ENCODE results near the gene SERPINB5. TPM values are rescaled to one million over a fixed set of nuclear protein-coding genes. Genes with fewer than 3 reads are reported as not detected.

The SERPINB5 gene, protein sequence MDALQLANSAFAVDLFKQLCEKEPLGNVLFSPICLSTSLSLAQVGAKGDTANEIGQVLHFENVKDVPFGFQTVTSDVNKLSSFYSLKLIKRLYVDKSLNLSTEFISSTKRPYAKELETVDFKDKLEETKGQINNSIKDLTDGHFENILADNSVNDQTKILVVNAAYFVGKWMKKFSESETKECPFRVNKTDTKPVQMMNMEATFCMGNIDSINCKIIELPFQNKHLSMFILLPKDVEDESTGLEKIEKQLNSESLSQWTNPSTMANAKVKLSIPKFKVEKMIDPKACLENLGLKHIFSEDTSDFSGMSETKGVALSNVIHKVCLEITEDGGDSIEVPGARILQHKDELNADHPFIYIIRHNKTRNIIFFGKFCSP
- total RNA-seq: not detected

DNA sequence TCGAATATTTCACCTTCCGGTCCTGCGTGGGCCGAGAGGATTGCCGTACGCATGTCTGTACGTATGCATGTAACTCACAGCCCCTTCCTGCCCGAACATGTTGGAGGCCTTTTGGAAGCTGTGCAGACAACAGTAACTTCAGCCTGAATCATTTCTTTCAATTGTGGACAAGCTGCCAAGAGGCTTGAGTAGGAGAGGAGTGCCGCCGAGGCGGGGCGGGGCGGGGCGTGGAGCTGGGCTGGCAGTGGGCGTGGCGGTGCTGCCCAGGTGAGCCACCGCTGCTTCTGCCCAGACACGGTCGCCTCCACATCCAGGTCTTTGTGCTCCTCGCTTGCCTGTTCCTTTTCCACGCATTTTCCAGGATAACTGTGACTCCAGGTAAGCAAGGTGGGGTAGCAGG lies at the start of gene SERPINB5:
SERPINB5 (plus strand) TSS at position 291 of the 400 bp plus-strand sequence. CDS start 7,471 bp downstream, outside the sequence.
- Histone ChIP-seq H3K4me3 (ENCODE audit: low read length in 3 of 3) (no peak within 1 kb of the TSS), H3K36me3 (ENCODE audit: control insufficient read depth in 3 of 3, insufficient read depth in 3 of 3, low read length in 3 of 3) (no peaks in the 10 kb centered on the region), H3K27me3 (ENCODE audit: control insufficient read depth in 3 of 3, insufficient read depth in 3 of 3, low read length in 3 of 3) (no peaks in the 10 kb centered on the region), H3K9ac (ENCODE audit: low read depth in 1 of 3, low read length in 3 of 3) (no peak within 1 kb of the TSS), H3K4me1 (ENCODE audit: control insufficient read depth in 3 of 3, insufficient read depth in 3 of 3, low read length in 3 of 3) (no peaks in the 10 kb centered on the region), H3K27ac (ENCODE audit: low read depth, low read length) (no peak within 1 kb of the TSS), H3K9me3 (ENCODE audit: control insufficient read depth in 3 of 3, low read length in 3 of 3) (no peaks in the 10 kb centered on the region)

DNA sequence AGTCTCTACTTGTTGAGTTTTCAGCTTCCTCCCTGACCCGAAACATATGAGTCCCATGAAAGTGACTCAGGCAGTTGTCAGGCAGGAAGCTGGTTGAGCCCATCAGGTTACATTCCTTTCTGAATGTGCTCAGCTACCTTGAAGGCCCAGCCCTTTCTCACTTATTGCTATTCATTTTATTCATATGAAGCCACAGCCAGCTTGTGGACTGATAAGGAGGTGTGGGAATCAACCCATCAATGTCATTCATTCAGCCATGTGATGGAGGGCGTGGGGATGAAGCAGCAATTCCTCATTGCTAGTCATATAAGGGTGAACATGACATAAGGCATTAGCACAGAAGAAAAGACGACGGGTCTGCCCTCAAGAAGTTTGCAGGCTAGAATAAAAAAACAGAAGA lies 49.2 kb upstream of the SERPINB5 start:
- Histone ChIP-seq H3K9ac (ENCODE audit: low read depth in 1 of 3, low read length in 3 of 3) (no peak overlapping the region), H3K4me1 (ENCODE audit: control insufficient read depth in 3 of 3, insufficient read depth in 3 of 3, low read length in 3 of 3) (peaks cover 0 to 6% (median 0%) of the 10 kb centered on the region in 3 donors), H3K27ac (ENCODE audit: low read depth, low read length) (no peak overlapping the region), H3K4me3 (ENCODE audit: low read length in 3 of 3) (no peak overlapping the region), H3K27me3 (ENCODE audit: control insufficient read depth in 3 of 3, insufficient read depth in 3 of 3, low read length in 3 of 3) (peaks cover 0 to 3% (median 0%) of the 10 kb centered on the region in 3 donors), H3K36me3 (ENCODE audit: control insufficient read depth in 3 of 3, insufficient read depth in 3 of 3, low read length in 3 of 3) (no peaks in the 10 kb centered on the region), H3K9me3 (ENCODE audit: control insufficient read depth in 3 of 3, low read length in 3 of 3) (no peaks in the 10 kb centered on the region)

DNA sequence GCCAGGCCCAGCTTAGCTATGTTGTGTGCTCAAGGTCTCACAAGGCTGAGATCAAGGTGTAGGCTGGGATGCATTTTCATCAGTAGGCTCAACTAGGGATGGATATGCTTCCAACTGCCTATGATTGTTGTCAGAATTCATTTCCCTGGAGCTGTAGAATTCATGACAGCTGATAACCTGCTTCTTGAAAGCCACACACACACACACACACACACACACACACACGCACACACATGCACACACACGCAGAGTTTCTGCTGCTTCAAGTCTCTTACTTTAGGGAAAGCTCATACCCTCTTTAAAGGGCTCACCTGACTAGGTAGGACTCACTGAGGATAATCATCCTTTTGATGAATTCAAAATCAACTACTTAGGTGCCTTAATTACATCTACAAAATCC lies 46.2 kb upstream of the SERPINB5 start:
- H3K27ac ChIP-seq (ENCODE audit: low read depth, low read length): no peak overlapping the region
- H3K9me3 ChIP-seq (ENCODE audit: control insufficient read depth in 3 of 3, low read length in 3 of 3): no peaks in the 10 kb centered on the region
- H3K4me3 ChIP-seq (ENCODE audit: low read length in 3 of 3): no peak overlapping the region
- no peaks in the 10 kb centered on the region for H3K36me3 ChIP-seq (ENCODE audit: control insufficient read depth in 3 of 3, insufficient read depth in 3 of 3, low read length in 3 of 3)
- peaks cover 0 to 3% (median 0%) of the 10 kb centered on the region in 3 donors for H3K27me3 ChIP-seq (ENCODE audit: control insufficient read depth in 3 of 3, insufficient read depth in 3 of 3, low read length in 3 of 3)
- H3K4me1 ChIP-seq (ENCODE audit: control insufficient read depth in 3 of 3, insufficient read depth in 3 of 3, low read length in 3 of 3): no peaks in the 10 kb centered on the region
- no peak overlapping the region for H3K9ac ChIP-seq (ENCODE audit: low read depth in 1 of 3, low read length in 3 of 3)

- no peak overlapping the region for H3K9ac ChIP-seq (ENCODE audit: low read depth in 1 of 3, low read length in 3 of 3)
- no peaks in the 10 kb centered on the region for H3K9me3 ChIP-seq (ENCODE audit: control insufficient read depth in 3 of 3, low read length in 3 of 3)
- H3K36me3 ChIP-seq (ENCODE audit: control insufficient read depth in 3 of 3, insufficient read depth in 3 of 3, low read length in 3 of 3): no peaks in the 10 kb centered on the region
- H3K27me3 ChIP-seq (ENCODE audit: control insufficient read depth in 3 of 3, insufficient read depth in 3 of 3, low read length in 3 of 3): peaks cover 0 to 3% (median 0%) of the 10 kb centered on the region in 3 donors
- no peak overlapping the region for H3K4me3 ChIP-seq (ENCODE audit: low read length in 3 of 3)
- H3K27ac ChIP-seq (ENCODE audit: low read depth, low read length): no peak overlapping the region
- peaks cover 0 to 2% (median 0%) of the 10 kb centered on the region in 3 donors for H3K4me1 ChIP-seq (ENCODE audit: control insufficient read depth in 3 of 3, insufficient read depth in 3 of 3, low read length in 3 of 3)
These were observed 45.6 kb upstream of the SERPINB5 start for GRCh38 chr18:63431180-63431579.

DNA sequence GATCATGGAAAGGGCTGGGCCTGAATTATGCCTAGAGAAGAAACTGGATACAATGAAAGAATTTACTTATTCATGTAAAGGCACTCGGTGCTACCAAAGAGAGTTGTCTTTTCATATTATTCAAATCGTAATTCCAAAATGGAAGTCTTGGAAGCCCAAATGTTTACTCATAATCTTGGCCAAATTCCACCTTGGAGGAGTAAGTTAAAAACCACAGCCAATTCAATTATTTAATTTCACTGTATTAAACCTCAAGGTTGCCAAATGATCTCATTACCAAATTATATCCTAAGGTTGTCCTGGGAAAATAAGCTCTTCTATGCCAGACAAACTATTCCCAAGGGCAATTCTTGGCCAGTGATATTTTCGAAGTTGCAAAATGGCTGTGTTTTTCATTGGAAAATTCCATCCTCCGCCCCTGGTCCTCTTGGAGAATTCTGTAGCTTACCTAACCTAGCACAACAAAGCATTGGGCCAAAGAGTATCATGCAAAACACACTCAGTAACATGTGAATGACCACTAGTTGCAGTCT lies 43.4 kb upstream of the SERPINB5 start:
- no peaks in the 10 kb centered on the region for H3K27me3 ChIP-seq (ENCODE audit: control insufficient read depth in 3 of 3, insufficient read depth in 3 of 3, low read length in 3 of 3)
- H3K4me3 ChIP-seq (ENCODE audit: low read length in 3 of 3): no peak overlapping the region
- no peaks in the 10 kb centered on the region for H3K36me3 ChIP-seq (ENCODE audit: control insufficient read depth in 3 of 3, insufficient read depth in 3 of 3, low read length in 3 of 3)
- H3K9ac ChIP-seq (ENCODE audit: low read depth in 1 of 3, low read length in 3 of 3): no peak overlapping the region
- H3K9me3 ChIP-seq (ENCODE audit: control insufficient read depth in 3 of 3, low read length in 3 of 3): no peaks in the 10 kb centered on the region
- H3K4me1 ChIP-seq (ENCODE audit: control insufficient read depth in 3 of 3, insufficient read depth in 3 of 3, low read length in 3 of 3): peaks cover 0 to 3% (median 0%) of the 10 kb centered on the region in 3 donors
- H3K27ac ChIP-seq (ENCODE audit: low read depth, low read length): no peak overlapping the region

DNA sequence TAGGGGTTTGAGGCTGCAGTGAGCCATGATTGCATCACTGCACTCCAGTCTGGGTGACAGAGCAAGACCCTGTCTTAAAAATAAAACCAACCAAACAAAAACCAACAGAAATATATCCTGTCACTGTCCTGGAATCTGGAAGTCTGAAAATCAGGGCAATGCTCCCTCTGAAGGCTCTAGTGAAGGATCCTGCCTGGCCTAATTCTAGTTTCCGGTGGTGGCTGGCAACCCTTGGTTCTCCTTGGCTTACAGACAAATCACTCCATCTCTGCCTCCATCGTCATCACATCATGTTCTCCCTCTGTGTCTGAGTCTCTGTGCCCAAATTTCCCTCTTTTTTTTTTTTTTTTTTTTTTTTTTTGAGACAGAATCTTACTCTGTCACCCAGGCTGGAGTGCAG lies 38.6 kb upstream of the SERPINB5 start:
- Histone ChIP-seq H3K9me3 (ENCODE audit: control insufficient read depth in 3 of 3, low read length in 3 of 3) (no peaks in the 10 kb centered on the region), H3K4me3 (ENCODE audit: low read length in 3 of 3) (no peak overlapping the region), H3K27me3 (ENCODE audit: control insufficient read depth in 3 of 3, insufficient read depth in 3 of 3, low read length in 3 of 3) (no peaks in the 10 kb centered on the region), H3K27ac (ENCODE audit: low read depth, low read length) (no peak overlapping the region), H3K4me1 (ENCODE audit: control insufficient read depth in 3 of 3, insufficient read depth in 3 of 3, low read length in 3 of 3) (peaks cover 0 to 3% (median 0%) of the 10 kb centered on the region in 3 donors), H3K36me3 (ENCODE audit: control insufficient read depth in 3 of 3, insufficient read depth in 3 of 3, low read length in 3 of 3) (no peaks in the 10 kb centered on the region), H3K9ac (ENCODE audit: low read depth in 1 of 3, low read length in 3 of 3) (no peak overlapping the region)

DNA sequence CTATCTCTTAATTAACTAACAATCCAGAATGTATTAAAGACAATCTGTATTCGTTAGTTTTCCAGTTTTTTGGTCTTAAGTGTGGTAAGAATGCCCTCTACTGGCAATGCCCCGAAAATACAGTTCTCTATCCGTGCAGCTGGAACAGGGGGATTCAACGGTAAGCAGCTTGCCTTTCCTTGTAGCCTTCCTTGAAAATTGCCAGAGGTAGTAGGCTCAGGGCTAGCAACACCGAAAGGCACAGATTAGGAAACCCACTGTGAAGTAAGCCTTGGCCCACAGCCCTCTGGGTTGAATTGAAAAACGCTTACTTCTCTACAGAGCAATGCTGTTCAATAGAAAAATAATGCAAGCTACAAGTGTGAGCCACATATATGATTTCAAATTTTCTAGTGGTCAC lies 37.4 kb upstream of the SERPINB5 start:
- no peak overlapping the region for H3K9ac ChIP-seq (ENCODE audit: low read depth in 1 of 3, low read length in 3 of 3)
- H3K27me3 ChIP-seq (ENCODE audit: control insufficient read depth in 3 of 3, insufficient read depth in 3 of 3, low read length in 3 of 3): no peaks in the 10 kb centered on the region
- no peaks in the 10 kb centered on the region for H3K36me3 ChIP-seq (ENCODE audit: control insufficient read depth in 3 of 3, insufficient read depth in 3 of 3, low read length in 3 of 3)
- H3K9me3 ChIP-seq (ENCODE audit: control insufficient read depth in 3 of 3, low read length in 3 of 3): no peaks in the 10 kb centered on the region
- H3K4me1 ChIP-seq (ENCODE audit: control insufficient read depth in 3 of 3, insufficient read depth in 3 of 3, low read length in 3 of 3): peaks cover 0 to 3% (median 0%) of the 10 kb centered on the region in 3 donors
- no peak overlapping the region for H3K27ac ChIP-seq (ENCODE audit: low read depth, low read length)
- H3K4me3 ChIP-seq (ENCODE audit: low read length in 3 of 3): no peak overlapping the region

- Histone ChIP-seq H3K27ac (ENCODE audit: low read depth, low read length) (no peak overlapping the region), H3K36me3 (ENCODE audit: control insufficient read depth in 3 of 3, insufficient read depth in 3 of 3, low read length in 3 of 3) (no peaks in the 10 kb centered on the region), H3K4me3 (ENCODE audit: low read length in 3 of 3) (no peak overlapping the region), H3K9ac (ENCODE audit: low read depth in 1 of 3, low read length in 3 of 3) (no peak overlapping the region), H3K4me1 (ENCODE audit: control insufficient read depth in 3 of 3, insufficient read depth in 3 of 3, low read length in 3 of 3) (peaks cover 0 to 3% (median 0%) of the 10 kb centered on the region in 3 donors), H3K9me3 (ENCODE audit: control insufficient read depth in 3 of 3, low read length in 3 of 3) (no peaks in the 10 kb centered on the region), H3K27me3 (ENCODE audit: control insufficient read depth in 3 of 3, insufficient read depth in 3 of 3, low read length in 3 of 3) (no peaks in the 10 kb centered on the region)
These were observed 36.5 kb upstream of the SERPINB5 start for GRCh38 chr18:63440219-63440618.

- Histone ChIP-seq H3K9ac (ENCODE audit: low read depth in 1 of 3, low read length in 3 of 3) (no peak overlapping the region), H3K27me3 (ENCODE audit: control insufficient read depth in 3 of 3, insufficient read depth in 3 of 3, low read length in 3 of 3) (no peaks in the 10 kb centered on the region), H3K36me3 (ENCODE audit: control insufficient read depth in 3 of 3, insufficient read depth in 3 of 3, low read length in 3 of 3) (no peaks in the 10 kb centered on the region), H3K27ac (ENCODE audit: low read depth, low read length) (no peak overlapping the region), H3K4me1 (ENCODE audit: control insufficient read depth in 3 of 3, insufficient read depth in 3 of 3, low read length in 3 of 3) (peaks cover 0 to 3% (median 0%) of the 10 kb centered on the region in 3 donors), H3K4me3 (ENCODE audit: low read length in 3 of 3) (no peak overlapping the region), H3K9me3 (ENCODE audit: control insufficient read depth in 3 of 3, low read length in 3 of 3) (no peaks in the 10 kb centered on the region)
These were observed 35.9 kb upstream of the SERPINB5 start for GRCh38 chr18:63440881-63441280.

DNA sequence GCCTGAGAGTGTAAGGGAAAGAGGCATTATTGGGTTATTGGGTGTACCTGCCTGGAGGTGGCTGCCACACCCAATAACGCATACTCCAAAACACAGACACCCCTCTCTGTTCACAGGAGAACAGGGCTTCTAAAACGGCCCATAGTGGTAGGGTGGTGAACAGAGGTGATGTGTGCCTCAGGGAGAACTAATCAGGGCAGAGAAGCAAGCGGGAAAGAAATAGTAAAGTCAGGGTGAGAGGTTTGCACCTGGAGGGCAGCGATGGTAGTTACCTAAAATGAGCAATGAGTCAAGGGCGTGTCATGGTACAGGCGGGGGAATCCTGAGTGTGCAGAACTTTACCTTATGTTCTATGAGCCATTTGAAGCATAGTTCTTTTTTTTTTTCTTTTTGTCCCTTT lies 32.9 kb upstream of the SERPINB5 start:
- Histone ChIP-seq H3K36me3 (ENCODE audit: control insufficient read depth in 3 of 3, insufficient read depth in 3 of 3, low read length in 3 of 3) (no peaks in the 10 kb centered on the region), H3K27me3 (ENCODE audit: control insufficient read depth in 3 of 3, insufficient read depth in 3 of 3, low read length in 3 of 3) (no peaks in the 10 kb centered on the region), H3K4me1 (ENCODE audit: control insufficient read depth in 3 of 3, insufficient read depth in 3 of 3, low read length in 3 of 3) (no peaks in the 10 kb centered on the region), H3K27ac (ENCODE audit: low read depth, low read length) (no peak overlapping the region), H3K9me3 (ENCODE audit: control insufficient read depth in 3 of 3, low read length in 3 of 3) (no peaks in the 10 kb centered on the region), H3K4me3 (ENCODE audit: low read length in 3 of 3) (no peak overlapping the region), H3K9ac (ENCODE audit: low read depth in 1 of 3, low read length in 3 of 3) (no peak overlapping the region)
